LHCN-M2 (cell line): ENCODE measurements around the gene COL9A1. TPM values are rescaled to one million over a fixed set of nuclear protein-coding genes. Genes with fewer than 3 reads are reported as not detected.

Experiments
- DNase-seq: peaks from one replicate; pipeline ENCODE4 v3.0.0-alpha.2; 2012; ENCODE audit warnings: low read depth
- total RNA-seq: library from RNA; depleted of rRNA; stranded (reverse); fragments of >200 nt; gene quantifications from 2 replicates; pipeline ENCODE4 v1.2.3, GENCODE V29; 2014

COL9A1 gene
- total RNA-seq, 1 experiment from 2014 or later: not detected

GRCh38 chr6:70289299-70289698 is 13.6 kb downstream of the COL9A1 start:
- DNase-seq: no peak

- DNase-seq: no peak
Observed at GRCh38 chr6:70286905-70287304, 16.0 kb downstream of the COL9A1 start.

GRCh38 chr6:70285201-70285600 is 17.7 kb downstream of the COL9A1 start:
- DNase-seq: no peak

- no peak for DNase-seq
Observed at GRCh38 chr6:70282919-70283461, 19.9 kb downstream of the COL9A1 start.

GRCh38 chr6:70282312-70282918 is 20.5 kb downstream of the COL9A1 start:
- DNase-seq: no peak

GRCh38 chr6:70281923-70282311 is 21.0 kb downstream of the COL9A1 start:
- no peak for DNase-seq

GRCh38 chr6:70280400-70280853 is 22.5 kb downstream of the COL9A1 start:
- no peak for DNase-seq

- peak; percentile 18 for DNase-seq
Observed at GRCh38 chr6:70277470-70277869, 25.4 kb downstream of the COL9A1 start.

GRCh38 chr6:70274338-70274737 is 28.5 kb downstream of the COL9A1 start:
- no peak for DNase-seq

GRCh38 chr6:70272071-70272470 is 30.8 kb downstream of the COL9A1 start:
- DNase-seq: no peak

- no peak for DNase-seq
Observed at GRCh38 chr6:70270287-70271005, 32.4 kb downstream of the COL9A1 start.

GRCh38 chr6:70266142-70266541 is 36.7 kb downstream of the COL9A1 start:
- DNase-seq: no peak

GRCh38 chr6:70264306-70264705 is 38.6 kb downstream of the COL9A1 start:
- DNase-seq: no peak

- DNase-seq: no peak
Observed at GRCh38 chr6:70258483-70258882, 44.4 kb downstream of the COL9A1 start.

- DNase-seq: no peak
Observed at GRCh38 chr6:70257768-70258273, 45.1 kb downstream of the COL9A1 start.

- DNase-seq: no peak
Observed at GRCh38 chr6:70254784-70255183, 48.1 kb downstream of the COL9A1 start.

GRCh38 chr6:70253923-70254322 is 49.0 kb downstream of the COL9A1 start:
- DNase-seq: no peak

- DNase-seq: no peak
Observed at GRCh38 chr6:70252604-70253003, 50.3 kb downstream of the COL9A1 start.

- no peak for DNase-seq
Observed at GRCh38 chr6:70246118-70246517, 56.8 kb downstream of the COL9A1 start.

- DNase-seq: no peak
Observed at GRCh38 chr6:70241991-70242420, 60.9 kb downstream of the COL9A1 start.

- DNase-seq: no peak
Observed at GRCh38 chr6:70241031-70241430, 61.9 kb downstream of the COL9A1 start.

- DNase-seq: no peak
Observed at GRCh38 chr6:70236343-70236742, 66.5 kb downstream of the COL9A1 start.
